ENCODE data around the gene VGLL1. TPM values are rescaled to one million over a fixed set of nuclear protein-coding genes. Genes with fewer than 3 reads are reported as not detected.

VGLL1 gene
- total RNA-seq, 2 donors from 2014 or later: 3.7 to 5.0 TPM

GRCh38 chrX:136542281-136542680, 10.3 kb downstream of the VGLL1 start:
- Histone ChIP-seq H3K36me3 (no peaks in the 10 kb centered on the region), H3K9me3 (no peaks in the 10 kb centered on the region), H3K4me1 (replicated peaks) (no peaks in the 10 kb centered on the region), H3K27ac (no peak overlapping the region), H3K27me3 (replicated peaks; ENCODE audit: insufficient read depth) (no peaks in the 10 kb centered on the region), H3K4me3 (no peak overlapping the region)
- 77% methylated on average over 7 of the region's 7 CpGs for WGBS
- no peak for DNase-seq (ENCODE audit: low spot score)
- intact Hi-C loops (cut with DNase I): no loop called here
- TF ChIP-seq POLR2AphosphoS5 (IDR thresholded peaks at IDR 0.05) (no peak), CTCF (IDR thresholded peaks at IDR 0.05) (no peak), POLR2A (IDR thresholded peaks at IDR 0.05) (no peak)

GRCh38 chrX:136546371-136546781, 14.4 kb downstream of the VGLL1 start:
- Histone ChIP-seq H3K27me3 (replicated peaks; ENCODE audit: insufficient read depth) (no peaks in the 10 kb centered on the region), H3K9me3 (no peaks in the 10 kb centered on the region), H3K36me3 (no peaks in the 10 kb centered on the region), H3K4me3 (no peak overlapping the region), H3K4me1 (replicated peaks) (no peaks in the 10 kb centered on the region), H3K27ac (no peak overlapping the region)
- WGBS: 93% methylated on average over 3 of the region's 3 CpGs
- no peak for DNase-seq (ENCODE audit: low spot score)
- no peak for TF ChIP-seq CTCF (IDR thresholded peaks at IDR 0.05)
- TF ChIP-seq POLR2AphosphoS5 (IDR thresholded peaks at IDR 0.05): no peak
- TF ChIP-seq POLR2A (IDR thresholded peaks at IDR 0.05): no peak
- intact Hi-C loops (cut with DNase I): no loop called here

- H3K4me3 ChIP-seq: no peak overlapping the region
- no peaks in the 10 kb centered on the region for H3K4me1 ChIP-seq (replicated peaks)
- no peaks in the 10 kb centered on the region for H3K9me3 ChIP-seq
- H3K36me3 ChIP-seq: no peaks in the 10 kb centered on the region
- no peaks in the 10 kb centered on the region for H3K27me3 ChIP-seq (replicated peaks; ENCODE audit: insufficient read depth)
- DNase-seq (ENCODE audit: low spot score): no peak
- intact Hi-C loops (cut with DNase I): no loop called here
- no peak overlapping the region for H3K27ac ChIP-seq
- no peak for TF ChIP-seq POLR2A (IDR thresholded peaks at IDR 0.05)
- TF ChIP-seq CTCF (IDR thresholded peaks at IDR 0.05): no peak
- no peak for TF ChIP-seq POLR2AphosphoS5 (IDR thresholded peaks at IDR 0.05)
- 86% methylated on average over 5 of the region's 5 CpGs for WGBS
These were observed 17.2 kb downstream of the VGLL1 start for GRCh38 chrX:136549226-136549625.

- Histone ChIP-seq H3K27me3 (replicated peaks; ENCODE audit: insufficient read depth) (no peaks in the 10 kb centered on the region), H3K4me3 (no peak overlapping the region), H3K36me3 (no peaks in the 10 kb centered on the region), H3K27ac (no peak overlapping the region), H3K4me1 (replicated peaks) (no peaks in the 10 kb centered on the region), H3K9me3 (no peaks in the 10 kb centered on the region)
- intact Hi-C loops (cut with DNase I): no loop called here
- no peak for TF ChIP-seq POLR2AphosphoS5 (IDR thresholded peaks at IDR 0.05)
- TF ChIP-seq POLR2A (IDR thresholded peaks at IDR 0.05): no peak
- TF ChIP-seq CTCF (IDR thresholded peaks at IDR 0.05): no peak
- WGBS: no CpG with 5 or more reads among the region's 1 CpG
- no peak for DNase-seq (ENCODE audit: low spot score)
These were observed 19.4 kb downstream of the VGLL1 start for GRCh38 chrX:136551410-136551809.

GRCh38 chrX:136555694-136556093, 23.7 kb downstream of the VGLL1 start:
- intact Hi-C loops (cut with DNase I): no loop called here
- H3K27ac ChIP-seq: no peak overlapping the region
- H3K9me3 ChIP-seq: no peaks in the 10 kb centered on the region

More at GRCh38 chrX:136555694-136556093, 23.7 kb downstream of the VGLL1 start:
- 85% methylated on average over 2 of the region's 2 CpGs for WGBS
- Histone ChIP-seq H3K27me3 (replicated peaks; ENCODE audit: insufficient read depth) (no peaks in the 10 kb centered on the region), H3K36me3 (no peaks in the 10 kb centered on the region), H3K4me3 (no peak overlapping the region), H3K4me1 (replicated peaks) (no peaks in the 10 kb centered on the region)
- no peak for DNase-seq (ENCODE audit: low spot score)
- no peak for TF ChIP-seq CTCF (IDR thresholded peaks at IDR 0.05)
- no peak for TF ChIP-seq POLR2A (IDR thresholded peaks at IDR 0.05)
- TF ChIP-seq POLR2AphosphoS5 (IDR thresholded peaks at IDR 0.05): no peak

Data from prostate gland (tissue), 2 donors.